ENCODE data around the gene FAM149A. TPM values are rescaled to one million over a fixed set of nuclear protein-coding genes. Genes with fewer than 3 reads are reported as not detected.
A peak's percentile ranks its signal among the peaks of the same experiment; 100 is the strongest.

Gene FAM149A
- polyA plus RNA-seq, 1 donor (not counting 4 experiments of a cell fraction or from before 2014, with no cell fraction given) = 0.41 TPM

DNA sequence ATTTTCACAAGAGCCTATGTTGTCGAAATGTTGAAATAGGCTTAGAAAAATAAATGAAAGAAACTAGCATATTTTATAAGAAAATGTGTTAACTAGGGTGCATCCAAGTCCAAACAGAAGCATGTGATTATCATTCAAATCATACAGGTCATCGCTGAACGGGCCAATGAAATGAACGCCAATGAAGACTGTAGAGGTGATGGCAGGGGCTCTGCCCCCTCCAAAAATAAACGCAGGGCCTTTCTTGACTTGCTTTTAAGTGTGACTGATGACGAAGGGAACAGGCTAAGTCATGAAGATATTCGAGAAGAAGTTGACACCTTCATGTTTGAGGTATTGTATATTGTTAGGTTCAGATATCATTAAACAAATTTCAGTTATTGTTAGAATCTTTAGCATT is 96.5 kb downstream of the FAM149A start:
- Histone ChIP-seq H3K27me3 (ENCODE audit: control insufficient read depth, extremely low read depth, insufficient read depth, low read length) (no peaks in the 10 kb centered on the region), H3K9me3 (ENCODE audit: control insufficient read depth, low read depth, low read length) (no peaks in the 10 kb centered on the region), H4K20me1 (ENCODE audit: control insufficient read depth, extremely low read depth, insufficient read depth, low read length) (no peaks in the 10 kb centered on the region), H3K4me1 (ENCODE audit: control insufficient read depth, extremely low read depth, insufficient read depth, low read length) (no peaks in the 10 kb centered on the region), H3K79me2 (ENCODE audit: control insufficient read depth, insufficient read depth, low read length) (no peaks in the 10 kb centered on the region), H3K9me1 (ENCODE audit: control insufficient read depth, extremely low read depth, insufficient read depth, low read length) (no peaks in the 10 kb centered on the region), H3K27ac (ENCODE audit: control insufficient read depth, insufficient read depth, low read length) (no peak overlapping the region), H2AFZ (ENCODE audit: control insufficient read depth, low read length) (no peak overlapping the region), H3K36me3 (ENCODE audit: control insufficient read depth in 2 of 2, extremely low read depth in 1 of 2, insufficient read depth in 2 of 2, low read length in 2 of 2) (peaks cover 0 to 3% of the 10 kb centered on the region in 2 experiments), H3K4me2 (ENCODE audit: control insufficient read depth, extremely low read depth, insufficient read depth, low read depth, low read length) (no peak overlapping the region), H3K9ac (ENCODE audit: control insufficient read depth, extremely low read depth, insufficient read depth, low read length) (no peak overlapping the region), H3K4me3 (ENCODE audit: control insufficient read depth in 2 of 3, extremely low read depth in 1 of 3, insufficient read depth in 2 of 3, low read depth in 1 of 3, low read length in 3 of 3) (no peak overlapping the region)
- no peak for FAIRE-seq
- no peak for DNase-seq (ENCODE audit: low read depth, low spot score)
- dilution Hi-C loops (cut with MboI; ENCODE audit: extremely low pct_ligation_motif_present, low sequenced_read_pairs) = no loop called here
- TF ChIP-seq, protein P1, sequence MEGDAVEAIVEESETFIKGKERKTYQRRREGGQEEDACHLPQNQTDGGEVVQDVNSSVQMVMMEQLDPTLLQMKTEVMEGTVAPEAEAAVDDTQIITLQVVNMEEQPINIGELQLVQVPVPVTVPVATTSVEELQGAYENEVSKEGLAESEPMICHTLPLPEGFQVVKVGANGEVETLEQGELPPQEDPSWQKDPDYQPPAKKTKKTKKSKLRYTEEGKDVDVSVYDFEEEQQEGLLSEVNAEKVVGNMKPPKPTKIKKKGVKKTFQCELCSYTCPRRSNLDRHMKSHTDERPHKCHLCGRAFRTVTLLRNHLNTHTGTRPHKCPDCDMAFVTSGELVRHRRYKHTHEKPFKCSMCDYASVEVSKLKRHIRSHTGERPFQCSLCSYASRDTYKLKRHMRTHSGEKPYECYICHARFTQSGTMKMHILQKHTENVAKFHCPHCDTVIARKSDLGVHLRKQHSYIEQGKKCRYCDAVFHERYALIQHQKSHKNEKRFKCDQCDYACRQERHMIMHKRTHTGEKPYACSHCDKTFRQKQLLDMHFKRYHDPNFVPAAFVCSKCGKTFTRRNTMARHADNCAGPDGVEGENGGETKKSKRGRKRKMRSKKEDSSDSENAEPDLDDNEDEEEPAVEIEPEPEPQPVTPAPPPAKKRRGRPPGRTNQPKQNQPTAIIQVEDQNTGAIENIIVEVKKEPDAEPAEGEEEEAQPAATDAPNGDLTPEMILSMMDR (optimal IDR thresholded peaks at IDR 0.05 in 1 of 3, IDR thresholded peaks at IDR 0.05 in 1 of 3, conservative IDR thresholded peaks at IDR 0.05 in 1 of 3; ENCODE audit: extremely low read depth in 1 of 3, insufficient read depth in 2 of 3, low read length in 3 of 3) = no peak
- no peak for TF ChIP-seq EZH2 (IDR thresholded peaks at IDR 0.05; ENCODE audit: low read length)

DNA sequence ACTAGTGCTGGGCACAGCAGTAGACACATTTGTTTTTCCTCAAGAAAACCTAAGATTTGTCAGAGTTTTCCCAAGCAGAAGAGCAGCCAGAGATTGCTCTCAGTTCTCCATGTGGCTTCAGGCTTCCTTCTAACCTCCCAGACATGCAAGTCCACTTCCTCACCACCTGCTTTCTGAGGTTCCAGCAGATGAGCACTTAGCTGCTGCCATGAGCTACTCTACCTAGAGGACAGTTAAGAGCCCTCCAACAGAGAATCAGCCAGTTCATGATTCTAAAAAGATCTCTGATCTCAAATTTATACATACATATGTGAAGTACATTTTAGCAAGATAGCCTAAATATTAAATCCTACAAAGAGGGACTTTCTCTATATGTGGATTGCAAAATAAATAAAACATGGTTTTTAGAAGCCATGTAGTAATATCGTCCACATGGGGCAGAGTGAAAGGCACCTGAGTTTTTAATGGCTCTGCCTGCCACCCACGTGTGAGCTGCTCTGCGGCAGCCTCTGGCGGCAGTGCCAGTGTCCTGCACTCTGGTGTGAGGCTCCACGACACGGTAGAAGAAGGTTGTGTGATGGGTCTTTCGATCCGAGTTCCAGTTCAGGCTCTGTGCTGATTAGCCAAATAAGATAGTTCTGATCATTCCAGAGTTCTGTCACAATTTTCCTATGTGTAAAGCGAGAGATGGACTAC is 97.2 kb downstream of the FAM149A start:
- no peak overlapping the region for H3K4me2 ChIP-seq (ENCODE audit: control insufficient read depth, extremely low read depth, insufficient read depth, low read depth, low read length)
- H3K79me2 ChIP-seq (ENCODE audit: control insufficient read depth, insufficient read depth, low read length) = no peaks in the 10 kb centered on the region

More for the DNA sequence above, 97.2 kb downstream of the FAM149A start:
- Histone ChIP-seq H3K4me1 (ENCODE audit: control insufficient read depth, extremely low read depth, insufficient read depth, low read length) (no peaks in the 10 kb centered on the region), H3K9ac (ENCODE audit: control insufficient read depth, extremely low read depth, insufficient read depth, low read length) (no peak overlapping the region), H3K36me3 (ENCODE audit: control insufficient read depth in 2 of 2, extremely low read depth in 1 of 2, insufficient read depth in 2 of 2, low read length in 2 of 2) (peaks cover 0 to 3% of the 10 kb centered on the region in 2 experiments), H3K27ac (ENCODE audit: control insufficient read depth, insufficient read depth, low read length) (no peak overlapping the region), H4K20me1 (ENCODE audit: control insufficient read depth, extremely low read depth, insufficient read depth, low read length) (no peaks in the 10 kb centered on the region), H3K4me3 (ENCODE audit: control insufficient read depth in 2 of 3, extremely low read depth in 1 of 3, insufficient read depth in 2 of 3, low read depth in 1 of 3, low read length in 3 of 3) (no peak overlapping the region), H2AFZ (ENCODE audit: control insufficient read depth, low read length) (no peak overlapping the region), H3K27me3 (ENCODE audit: control insufficient read depth, extremely low read depth, insufficient read depth, low read length) (no peaks in the 10 kb centered on the region), H3K9me1 (ENCODE audit: control insufficient read depth, extremely low read depth, insufficient read depth, low read length) (no peaks in the 10 kb centered on the region), H3K9me3 (ENCODE audit: control insufficient read depth, low read depth, low read length) (no peaks in the 10 kb centered on the region)
- TF ChIP-seq, protein P1 (optimal IDR thresholded peaks at IDR 0.05 in 1 of 3, IDR thresholded peaks at IDR 0.05 in 1 of 3, conservative IDR thresholded peaks at IDR 0.05 in 1 of 3; ENCODE audit: extremely low read depth in 1 of 3, insufficient read depth in 2 of 3, low read length in 3 of 3) = peak; percentile 47 to 65 (median 48)
- no peak for TF ChIP-seq EZH2 (IDR thresholded peaks at IDR 0.05; ENCODE audit: low read length)
- dilution Hi-C loops (cut with MboI; ENCODE audit: extremely low pct_ligation_motif_present, low sequenced_read_pairs) = no loop called here
- FAIRE-seq = no peak
- DNase-seq (ENCODE audit: low read depth, low spot score) = no peak

Measured in keratinocyte (primary cell).